Measurements from ENCODE around the gene CXCL8.

- no peak for TF ChIP-seq CTCF (IDR thresholded peaks at IDR 0.05)
- no peak for TF ChIP-seq POLR2A (IDR thresholded peaks at IDR 0.05)
These were observed 32.3 kb upstream of the CXCL8 start for GRCh38 chr4:73707918-73708577.
